GM06990 (cell line): ENCODE data around the gene WDR43.

Experiments
- DNase-seq: peaks from one replicate; pipeline ENCODE4 v3.0.0-alpha.2; 2011; ENCODE audit not compliant: insufficient read length; ENCODE audit errors: extremely low read depth
- H3K27me3 ChIP-seq: replicated peaks from 2 replicates; pipeline ENCODE4 v1.6.0; 2011; ENCODE audit warnings: low read length; ENCODE audit not compliant: control insufficient read depth, insufficient read depth
- H3K36me3 ChIP-seq: 2 replicates; pipeline ENCODE4 v1.5.1; 2011; ENCODE audit warnings: low read length; ENCODE audit not compliant: control insufficient read depth, insufficient read depth
- H3K4me3 ChIP-seq: replicated peaks from 2 replicates; pipeline ENCODE4 v1.5.1; 2011; ENCODE audit warnings: low read depth, mild to moderate bottlenecking, control low read depth, low read length
- TF ChIP-seq, protein P1 (sequence below): IDR thresholded peaks from 2 replicates; pipeline ENCODE4 v1.5.1; 2011; ENCODE audit warnings: low read length, control low read depth, mild to moderate bottlenecking, inconsistent platforms; ENCODE audit not compliant: insufficient read depth, poor library complexity, severe bottlenecking

The WDR43 gene

DNA sequence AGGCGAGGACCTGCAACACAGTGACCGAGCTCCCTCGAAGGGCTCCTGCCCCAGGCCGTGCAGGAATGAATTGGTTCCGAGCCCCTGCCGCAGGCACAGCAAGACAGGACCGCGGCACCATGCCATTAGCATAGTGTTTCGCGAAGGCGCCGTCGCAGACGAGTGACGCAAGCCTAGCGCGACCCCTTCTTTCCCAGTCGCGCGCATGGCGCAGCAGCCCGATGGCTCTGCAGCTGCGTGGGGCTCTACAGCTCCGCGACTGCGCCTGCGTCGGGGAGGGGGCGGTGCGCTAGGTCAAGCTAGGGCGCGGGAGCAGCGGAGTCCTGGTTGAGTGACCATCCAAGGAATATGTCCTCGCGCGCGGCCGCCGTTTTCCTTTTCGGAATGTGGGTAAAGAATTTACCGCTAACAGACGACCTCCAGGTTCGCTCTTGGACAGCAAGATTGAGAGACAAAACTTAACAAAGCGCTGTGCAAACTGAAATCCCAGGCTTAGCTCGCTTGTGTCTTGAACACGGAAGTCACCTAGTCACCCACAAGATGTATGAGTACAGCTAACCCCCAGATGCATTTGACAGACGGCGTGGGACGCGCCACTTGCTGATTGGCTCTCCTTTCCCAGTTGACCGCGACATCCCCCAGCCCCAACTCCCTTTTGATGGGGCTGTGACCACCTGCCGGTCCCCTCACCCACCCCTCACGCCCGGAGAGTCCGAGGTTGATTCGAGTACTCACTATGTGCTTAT, 24.1 kb upstream of the WDR43 start, which contains the start of gene TRMT61B:
Gene TRMT61B, minus strand, starts transcription at position 164 of the 746 bp plus-strand sequence. Its CDS starts 32 bp downstream, at position 132.
- no peaks in the 10 kb centered on the region for H3K36me3 ChIP-seq
- peak; percentile 99 for DNase-seq
- TF ChIP-seq, protein P1, sequence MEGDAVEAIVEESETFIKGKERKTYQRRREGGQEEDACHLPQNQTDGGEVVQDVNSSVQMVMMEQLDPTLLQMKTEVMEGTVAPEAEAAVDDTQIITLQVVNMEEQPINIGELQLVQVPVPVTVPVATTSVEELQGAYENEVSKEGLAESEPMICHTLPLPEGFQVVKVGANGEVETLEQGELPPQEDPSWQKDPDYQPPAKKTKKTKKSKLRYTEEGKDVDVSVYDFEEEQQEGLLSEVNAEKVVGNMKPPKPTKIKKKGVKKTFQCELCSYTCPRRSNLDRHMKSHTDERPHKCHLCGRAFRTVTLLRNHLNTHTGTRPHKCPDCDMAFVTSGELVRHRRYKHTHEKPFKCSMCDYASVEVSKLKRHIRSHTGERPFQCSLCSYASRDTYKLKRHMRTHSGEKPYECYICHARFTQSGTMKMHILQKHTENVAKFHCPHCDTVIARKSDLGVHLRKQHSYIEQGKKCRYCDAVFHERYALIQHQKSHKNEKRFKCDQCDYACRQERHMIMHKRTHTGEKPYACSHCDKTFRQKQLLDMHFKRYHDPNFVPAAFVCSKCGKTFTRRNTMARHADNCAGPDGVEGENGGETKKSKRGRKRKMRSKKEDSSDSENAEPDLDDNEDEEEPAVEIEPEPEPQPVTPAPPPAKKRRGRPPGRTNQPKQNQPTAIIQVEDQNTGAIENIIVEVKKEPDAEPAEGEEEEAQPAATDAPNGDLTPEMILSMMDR = no peak
- H3K4me3 ChIP-seq = peak within 1 kb of the TSS; percentile 98
- H3K27me3 ChIP-seq = no peaks in the 10 kb centered on the region

DNA sequence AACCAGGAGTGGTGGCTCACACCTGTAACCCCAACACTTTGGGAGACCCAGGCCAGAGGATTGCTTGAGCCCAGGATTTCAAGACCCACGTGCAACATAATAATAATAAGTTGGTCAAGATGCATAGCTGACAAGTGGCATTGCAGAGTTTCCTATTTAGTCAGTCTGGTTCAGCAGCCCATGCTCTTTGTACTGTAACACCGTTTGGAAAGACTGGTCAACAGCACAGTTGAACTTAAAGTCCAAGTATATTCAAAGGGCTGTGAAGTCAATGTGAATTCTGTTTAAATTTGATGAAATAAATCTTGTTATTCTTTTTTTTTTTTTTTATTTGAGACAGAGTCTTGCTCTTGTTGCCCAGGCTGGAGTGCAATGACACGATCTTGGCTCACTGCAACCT, 22.8 kb upstream of the WDR43 start:
- H3K4me3 ChIP-seq = no peak overlapping the region
- no peaks in the 10 kb centered on the region for H3K36me3 ChIP-seq
- no peaks in the 10 kb centered on the region for H3K27me3 ChIP-seq
- TF ChIP-seq, protein P1 = no peak
- no peak for DNase-seq

DNA sequence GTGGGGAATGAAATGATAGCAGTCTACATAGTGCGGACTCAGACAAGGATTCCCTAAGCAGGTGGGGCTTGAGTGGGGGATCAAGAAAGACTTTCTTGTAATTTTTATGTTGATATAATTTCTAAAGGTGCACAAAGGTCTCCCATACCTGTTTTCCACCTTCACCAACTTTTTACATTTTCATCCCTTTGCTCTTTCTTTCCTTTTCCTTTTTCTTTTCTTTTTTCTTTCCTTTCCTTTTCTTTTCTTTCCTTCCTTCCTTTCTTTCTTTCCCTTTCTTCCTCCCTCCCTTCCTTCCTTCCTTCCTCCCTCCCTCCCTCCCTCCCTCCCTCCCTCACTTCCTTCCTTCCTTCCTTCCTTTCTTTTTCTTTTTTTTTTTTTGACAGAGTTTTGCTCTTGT, 14.3 kb upstream of the WDR43 start:
- DNase-seq = no peak
- TF ChIP-seq, protein P1 = no peak
- H3K4me3 ChIP-seq = no peak overlapping the region
- H3K36me3 ChIP-seq = no peaks in the 10 kb centered on the region
- H3K27me3 ChIP-seq = no peaks in the 10 kb centered on the region

DNA sequence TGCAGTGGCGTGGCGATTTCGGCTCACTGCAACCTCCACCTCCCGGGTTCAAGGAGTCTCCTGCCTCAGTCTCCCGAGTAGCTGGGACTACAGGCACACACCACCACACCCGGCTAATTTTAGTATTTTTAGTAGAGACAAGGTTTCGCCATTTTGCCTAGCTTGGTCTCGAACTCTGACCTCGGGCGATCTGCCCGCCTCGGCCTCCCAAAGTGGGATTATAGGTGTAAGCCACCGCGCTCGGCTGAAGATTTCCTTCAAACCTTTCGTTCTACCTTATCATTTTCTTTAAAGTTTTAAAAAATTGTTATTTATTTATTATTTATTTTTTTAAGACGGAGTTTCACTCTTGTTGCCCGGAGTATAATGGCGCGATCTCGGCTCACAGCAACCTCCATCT, 979 bp upstream of the WDR43 start:
- no peaks in the 10 kb centered on the region; the same call in 1 of the 2 replicates for H3K36me3 ChIP-seq
- no peaks in the 10 kb centered on the region for H3K27me3 ChIP-seq
- TF ChIP-seq, protein P1 = no peak
- no peak for DNase-seq
- H3K4me3 ChIP-seq = no peak overlapping the region

DNA sequence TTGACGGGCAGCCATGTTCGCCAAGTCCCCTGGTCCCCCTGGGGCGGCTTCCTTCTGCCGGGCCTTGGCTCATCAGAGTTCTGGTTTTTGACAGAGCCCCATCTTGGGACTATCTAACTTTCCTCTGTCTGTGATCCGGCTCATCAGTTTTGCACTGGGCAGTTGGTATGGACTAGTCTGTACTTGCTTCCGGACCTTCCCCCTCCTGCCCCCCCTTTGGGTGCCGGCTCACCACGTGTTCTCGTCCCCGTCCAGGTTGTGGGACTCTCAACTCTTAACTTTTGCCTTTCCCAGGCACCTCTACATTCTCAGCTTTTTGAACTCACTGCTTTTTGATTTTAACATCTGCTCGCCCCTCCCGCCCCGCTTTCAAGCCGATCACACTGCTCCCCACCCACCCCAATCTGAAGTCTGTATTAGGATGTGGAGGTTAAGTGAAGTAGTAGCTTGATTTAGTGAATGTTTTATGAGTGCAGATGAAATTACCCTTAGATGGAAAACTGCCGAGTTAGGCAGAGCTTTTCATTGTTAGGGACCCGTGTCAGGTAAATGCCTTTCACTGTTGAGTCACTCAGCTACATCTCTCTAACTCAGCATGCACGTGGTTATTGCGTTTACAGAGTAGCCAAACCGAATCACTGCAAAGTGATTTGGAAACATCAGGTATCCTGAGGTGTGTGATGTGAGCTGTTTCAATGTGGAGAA, 874 bp downstream of the WDR43 start:
- DNase-seq = peak; percentile 63
- no peaks in the 10 kb centered on the region for H3K36me3 ChIP-seq
- TF ChIP-seq, protein P1 = no peak
- H3K27me3 ChIP-seq = no peaks in the 10 kb centered on the region
- peak overlapping the region; percentile 99 for H3K4me3 ChIP-seq
